Transverse colon (tissue), 4 donors: ENCODE results near the gene CLIC4. TPM values are rescaled to one million over a fixed set of nuclear protein-coding genes. Genes with fewer than 3 reads are reported as not detected.
A peak's percentile ranks its signal among the peaks of the same experiment; 100 is the strongest.
"Not testable (repeated sequence)": the region's sequence is repeated elsewhere in the genome, so short reads cannot be mapped to it uniquely, and the experiment has no call there.

Source experiments
- DNase-seq: peaks from one replicate; pipeline ENCODE4 v3.0.0-alpha.2; 2019
- H3K27ac ChIP-seq, 4 donors: fragments of 200-600 bp; sonication (generic); 2 replicates each; pipeline ENCODE4 v1.5.1; 2016 to 2018; ENCODE audit warnings: inconsistent platforms in 4 of 4
- H3K27me3 ChIP-seq: fragments of 200-600 bp; sonication (generic); 2 replicates; pipeline ENCODE4 v1.5.1; 2017; ENCODE audit warnings: inconsistent platforms
- H3K36me3 ChIP-seq, 4 donors: fragments of 200-600 bp; sonication (generic); 2 replicates each; pipeline ENCODE4 v1.5.1; 2017 to 2019; ENCODE audit warnings: inconsistent platforms in 4 of 4
- H3K4me1 ChIP-seq, 4 donors: fragments of 200-600 bp; sonication (generic); 2 replicates each; pipeline ENCODE4 v1.5.1; 2017 to 2020; ENCODE audit warnings: inconsistent platforms in 4 of 4
- H3K4me3 ChIP-seq, 4 donors: fragments of 200-600 bp; sonication (generic); 1 replicate in 1 of 4; 2 replicates in 3 of 4; pipeline versions ENCODE4 v1.5.1 to v1.6.1; 2017 to 2019; ENCODE audit warnings: inconsistent platforms in 4 of 4
- H3K9me3 ChIP-seq, 2 donors: fragments of 200-600 bp; sonication (generic); 2 replicates each; pipeline ENCODE4 v1.5.1; 2017 to 2019; ENCODE audit warnings: inconsistent platforms in 2 of 2
- CTCF ChIP-seq, 5 experiments: fragments of 200-600 bp in 3 of 5; fragments of 450-650 bp in 2 of 5; sonication (generic) in 3 of 5; IDR thresholded peaks; 1 replicate in 2 of 5; 2 replicates in 3 of 5; pipeline ENCODE4 v1.5.1; 2016 to 2017; ENCODE audit warnings: antibody characterized with exemption in 5 of 5, inconsistent platforms in 3 of 5, mild to moderate bottlenecking in 2 of 5, moderate library complexity in 1 of 5
- EP300 ChIP-seq: sonication (generic); formaldehyde crosslinking; IDR thresholded peaks from one replicate; pipeline ENCODE4 v1.6.1; 2017; ENCODE audit warnings: antibody characterized with exemption, low read depth
- POLR2A ChIP-seq: fragments of 450-650 bp; IDR thresholded peaks from one replicate; pipeline ENCODE4 v1.6.1; 2016; ENCODE audit warnings: antibody characterized with exemption, mild to moderate bottlenecking, moderate library complexity
- POLR2AphosphoS5 ChIP-seq, 3 donors: sonication (generic); formaldehyde crosslinking; IDR thresholded peaks; one replicate each; pipeline ENCODE4 v1.6.1; 2016; ENCODE audit warnings: antibody characterized with exemption in 3 of 3
- WGBS, 2 donors: methylation state at CpG; one replicate each; pipeline ENCODE4 v1.1.5; 2018; ENCODE audit warnings: low coverage in 1 of 2; 5-methylcytosine and 5-hydroxymethylcytosine counted together
- in situ Hi-C, 4 donors: fragments of 200-750 bp; cut with MboI; loops; one replicate each; pipeline versions ENCODE4 v1.15.0 to v1.15.1; 2017; ENCODE audit warnings: low sequenced_read_pairs in 3 of 4, low pct_ligation_motif_present in 1 of 4, low pct_unique_long_range_greater_than_20kb in 1 of 4
- intact Hi-C: fragments of 100-400 bp; cut with DNase I; formaldehyde crosslinking; loops from one replicate; pipeline ENCODE4 v1.15.1; 2023; ENCODE audit warnings: low total_unique reads
- total RNA-seq, 4 donors: library from RNA; depleted of rRNA; stranded (reverse); fragments of >200 nt; gene quantifications; one replicate each; pipeline ENCODE4 v1.1.0, GENCODE V29; 2016

CLIC4 gene
- total RNA-seq, 4 donors from 2014 or later: 52.4 to 107 (median 65.0) TPM

DNA sequence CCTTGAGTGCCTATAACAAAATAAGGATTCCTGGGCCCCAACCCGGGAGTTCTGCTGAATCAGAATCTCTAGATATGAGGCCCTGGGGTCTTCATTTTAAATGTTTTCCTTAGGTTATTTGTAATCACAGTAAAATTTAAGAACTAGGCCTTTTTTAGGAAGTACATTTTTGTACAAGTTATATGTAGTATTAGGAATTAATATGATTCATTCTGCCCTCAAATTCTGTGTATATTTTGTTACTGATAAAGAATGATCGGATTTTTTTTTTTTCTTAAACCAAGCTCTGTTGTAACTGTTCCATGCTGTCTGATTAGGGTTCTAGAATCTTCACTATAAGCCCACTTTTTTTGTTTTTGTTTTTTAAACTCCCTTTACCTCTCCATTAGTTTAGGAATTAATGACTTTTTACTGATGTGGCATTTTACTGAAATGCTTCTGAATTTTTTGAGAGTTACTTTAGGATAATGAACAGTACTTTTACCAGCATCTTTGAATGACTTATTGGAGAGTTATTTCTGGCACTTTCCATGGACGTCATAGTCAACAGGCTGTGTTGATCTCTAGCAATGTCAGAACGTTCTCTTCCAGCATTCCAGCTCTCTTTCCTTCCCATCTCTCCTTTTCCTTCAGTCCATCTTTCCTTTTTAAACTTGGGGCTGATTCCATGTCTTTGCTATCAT, 48.3 kb downstream of the CLIC4 start:
- Histone ChIP-seq H3K4me3 (no peak overlapping the region), H3K9me3 (no peaks in the 10 kb centered on the region), H3K27me3 (no peaks in the 10 kb centered on the region), H3K4me1 (peaks cover 0 to 27% (median 3%) of the 10 kb centered on the region in 4 donors), H3K27ac (peak overlapping the region; percentile 54 to 66 (median 62)), H3K36me3 (peaks cover 0 to 5% (median 0%) of the 10 kb centered on the region in 4 donors)
- in situ Hi-C loops: no loop called here
- WGBS, 2 donors: 59 to 73% methylated on average over 4 of the region's 4 CpGs
- TF ChIP-seq EP300 (peak; percentile 84), POLR2AphosphoS5 (IDR thresholded peaks at IDR 0.05) (peak; percentile 26 to 60 (median 47)), CTCF (IDR thresholded peaks at IDR 0.05) (no peak), POLR2A (no peak)
- intact Hi-C loops: no loop called here
- DNase-seq: no peak

- in situ Hi-C loops, H3K27me3 ChIP-seq: not testable (repeated sequence)
- H3K4me1 ChIP-seq: peaks cover 0 to 27% (median 3%) of the 10 kb centered on the region in 4 donors
These were observed 48.9 kb downstream of the CLIC4 start for GRCh38 chr1:24794130-24794502.

DNA sequence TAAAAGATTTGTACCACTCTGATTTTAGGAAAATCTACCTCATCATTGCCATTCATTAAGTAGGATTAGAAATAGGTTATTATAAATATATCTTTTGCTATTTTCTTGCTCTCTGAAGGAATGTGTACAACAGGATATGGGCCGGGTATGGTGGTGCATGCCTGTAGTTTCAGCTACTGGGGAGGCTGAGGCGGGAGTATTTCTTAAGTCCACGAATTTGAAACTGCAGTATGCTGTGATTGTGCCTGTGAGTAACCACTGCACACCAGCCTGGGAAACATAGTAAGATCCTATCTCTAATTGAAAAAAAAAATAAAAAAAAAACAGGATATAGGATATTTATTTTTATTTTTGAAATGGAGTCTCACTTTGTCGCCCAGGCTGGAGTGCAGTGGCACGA, 50.0 kb downstream of the CLIC4 start:
- Histone ChIP-seq H3K4me3 (no peak overlapping the region), H3K27ac (peak overlapping the region; percentile 54 to 66 (median 62)), H3K4me1 (peaks cover 0 to 27% (median 3%) of the 10 kb centered on the region in 4 donors), H3K9me3 (no peaks in the 10 kb centered on the region), H3K36me3 (peaks cover 0 to 5% (median 0%) of the 10 kb centered on the region in 4 donors), H3K27me3 (no peaks in the 10 kb centered on the region)
- no peak for DNase-seq
- TF ChIP-seq EP300 (no peak), CTCF (IDR thresholded peaks at IDR 0.05) (no peak)
- WGBS, 2 donors: 81 to 85% methylated on average over 3 to 5 of the region's 5 CpGs
- in situ Hi-C loops (no loop called here), intact Hi-C loops (no loop called here)

More at GRCh38 chr1:24794130-24794502, 48.9 kb downstream of the CLIC4 start:
- 45 to 66% methylated on average over 2 of the region's 2 CpGs for WGBS, 2 donors
- H3K9me3 ChIP-seq, H3K4me3 ChIP-seq, DNase-seq, intact Hi-C loops, H3K36me3 ChIP-seq: not testable (repeated sequence)
- peak overlapping the region; percentile 54 to 66 (median 62) for H3K27ac ChIP-seq

- Histone ChIP-seq H3K9me3 (no peaks in the 10 kb centered on the region), H3K27me3 (no peaks in the 10 kb centered on the region), H3K4me1 (peaks cover 1 to 27% (median 3%) of the 10 kb centered on the region in 4 donors), H3K4me3 (no peak overlapping the region), H3K36me3 (peaks cover 0 to 5% (median 0%) of the 10 kb centered on the region in 4 donors), H3K27ac (peak overlapping the region in 2 of 4 donors; percentile 0 to 35)
- TF ChIP-seq POLR2A: no peak
- TF ChIP-seq EP300: no peak
- TF ChIP-seq CTCF (IDR thresholded peaks at IDR 0.05): no peak
- intact Hi-C loops (no loop called here), in situ Hi-C loops (no loop called here)
- WGBS, 2 donors: 92 to 100% methylated on average over 1 to 2 of the region's 2 CpGs
- no peak for DNase-seq
These were observed 51.3 kb downstream of the CLIC4 start for GRCh38 chr1:24796524-24796923.

DNA sequence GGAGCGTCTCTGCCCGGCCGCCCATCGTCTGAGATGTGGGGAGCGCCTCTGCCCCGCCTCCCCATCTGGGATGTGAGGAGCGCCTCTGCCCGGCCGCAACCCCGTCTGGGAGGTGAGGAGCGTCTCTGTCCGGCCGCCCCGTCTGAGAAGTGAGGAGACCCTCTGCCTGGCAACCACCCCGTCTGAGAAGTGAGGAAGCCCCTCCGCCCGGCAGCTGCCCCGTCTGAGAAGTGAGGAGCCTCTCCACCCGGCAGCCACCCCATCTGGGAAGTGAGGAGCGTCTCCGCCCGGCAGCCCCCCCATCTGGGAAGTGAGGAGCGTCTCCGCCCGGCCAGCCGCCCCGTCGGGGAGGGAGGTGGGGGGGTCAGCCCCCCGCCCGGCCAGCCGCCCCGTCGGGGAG, 54.0 kb downstream of the CLIC4 start:
- DNase-seq, H3K27me3 ChIP-seq, in situ Hi-C loops, H3K27ac ChIP-seq, intact Hi-C loops, H3K36me3 ChIP-seq, H3K4me3 ChIP-seq, H3K9me3 ChIP-seq: not testable (repeated sequence)
- 98% methylated on average over 19 of the region's 33 CpGs; no CpG with 5 or more reads in 1 of the 2 donors for WGBS, 2 donors
- peaks cover 0 to 37% (median 2%) of the 10 kb centered on the region in 4 donors for H3K4me1 ChIP-seq
